KMS-11 (cell line): Measurements from ENCODE around the gene TBC1D10B.

Source experiments
- H2AFZ ChIP-seq: fragments of 200-600 bp; sonication (generic); 2 replicates; pipeline ENCODE4 v1.6.1; 2016; ENCODE audit warnings: antibody characterized with exemption, mixed run types, low read depth
- H3K27ac ChIP-seq: fragments of 200-600 bp; sonication (generic); 2 replicates; pipeline ENCODE4 v1.6.1; 2016; ENCODE audit warnings: mild to moderate bottlenecking, mixed run types
- H3K27me3 ChIP-seq: fragments of 200-600 bp; sonication (generic); 2 replicates; pipeline ENCODE4 v1.6.1; 2017; ENCODE audit warnings: mild to moderate bottlenecking, low read depth, mixed run types, moderate library complexity; ENCODE audit not compliant: insufficient read depth
- H3K36me3 ChIP-seq: fragments of 200-600 bp; sonication (generic); 2 replicates; pipeline ENCODE4 v1.6.1; 2017; ENCODE audit warnings: mild to moderate bottlenecking, mixed run types; ENCODE audit not compliant: insufficient read depth
- H3K4me1 ChIP-seq: fragments of 200-600 bp; sonication (generic); 2 replicates; pipeline ENCODE4 v1.6.1; 2016; ENCODE audit warnings: mild to moderate bottlenecking, low read depth, mixed run types; ENCODE audit not compliant: poor library complexity, severe bottlenecking
- H3K4me2 ChIP-seq: fragments of 200-600 bp; sonication (generic); 2 replicates; pipeline ENCODE4 v1.7.0; 2016; ENCODE audit warnings: mild to moderate bottlenecking, mixed run types
- H3K4me3 ChIP-seq: fragments of 200-600 bp; sonication (generic); IDR thresholded peaks from 2 replicates; pipeline ENCODE4 v1.6.1; 2017; ENCODE audit warnings: low read depth, low read length, mixed read lengths; ENCODE audit not compliant: insufficient read depth
- H3K79me2 ChIP-seq: fragments of 200-600 bp; sonication (generic); 2 replicates; pipeline ENCODE4 v1.6.1; 2016; ENCODE audit warnings: low read depth, mixed run types; ENCODE audit not compliant: insufficient read depth
- H3K9ac ChIP-seq: fragments of 200-600 bp; sonication (generic); 2 replicates; pipeline ENCODE4 v1.6.1; 2016; ENCODE audit warnings: mild to moderate bottlenecking, mixed run types
- H4K20me1 ChIP-seq: fragments of 200-600 bp; sonication (generic); 2 replicates; pipeline ENCODE4 v1.6.1; 2016; ENCODE audit warnings: mild to moderate bottlenecking, mixed run types; ENCODE audit not compliant: insufficient read depth
- CTCF ChIP-seq: fragments of 200-600 bp; sonication (generic); conservative IDR thresholded peaks from 2 replicates; pipeline ENCODE4 v1.6.1; 2017; ENCODE audit warnings: low read depth, mild to moderate bottlenecking, antibody characterized with exemption, low read length, moderate library complexity, mixed read lengths

The TBC1D10B gene

GRCh38 chr16:30365200-30365599, 5.1 kb downstream of the TBC1D10B start:
- Histone ChIP-seq H3K4me2 (no peak overlapping the region), H3K27me3 (no peaks in the 10 kb centered on the region), H3K36me3 (no peaks in the 10 kb centered on the region), H3K4me3 (no peak overlapping the region), H2AFZ (no peak overlapping the region), H3K4me1 (peaks cover 19% of the 10 kb centered on the region), H3K79me2 (peaks cover 64% of the 10 kb centered on the region), H3K9ac (no peak overlapping the region), H4K20me1 (no peaks in the 10 kb centered on the region), H3K27ac (no peak overlapping the region)
- TF ChIP-seq CTCF, result no peak

- Histone ChIP-seq H3K4me2 (no peak overlapping the region), H3K79me2 (peaks cover 29% of the 10 kb centered on the region; the same call in 1 of the 2 replicates), H3K27me3 (no peaks in the 10 kb centered on the region), H2AFZ (no peak overlapping the region), H3K4me3 (no peak overlapping the region), H3K27ac (no peak overlapping the region), H3K4me1 (peaks cover 7% of the 10 kb centered on the region), H3K9ac (no peak overlapping the region), H4K20me1 (no peaks in the 10 kb centered on the region), H3K36me3 (no peaks in the 10 kb centered on the region)
- TF ChIP-seq CTCF, result no peak
These were observed 9.1 kb downstream of the TBC1D10B start for GRCh38 chr16:30361180-30361579.

GRCh38 chr16:30359871-30360170, 10.5 kb downstream of the TBC1D10B start:
- TF ChIP-seq CTCF, result no peak
- H3K36me3 ChIP-seq, result no peaks in the 10 kb centered on the region

GRCh38 chr16:30358990-30359870, 11.1 kb downstream of the TBC1D10B start:
- H3K79me2 ChIP-seq, result peaks cover 25% of the 10 kb centered on the region
- no peak overlapping the region for H3K4me3 ChIP-seq
- H3K4me2 ChIP-seq, result no peak overlapping the region
- no peak overlapping the region for H3K9ac ChIP-seq
- H3K27me3 ChIP-seq, result no peaks in the 10 kb centered on the region
- H4K20me1 ChIP-seq, result no peaks in the 10 kb centered on the region
- H3K36me3 ChIP-seq, result no peaks in the 10 kb centered on the region
- H3K4me1 ChIP-seq, result peaks cover 12% of the 10 kb centered on the region
- no peak overlapping the region for H2AFZ ChIP-seq
- TF ChIP-seq CTCF, result no peak
- H3K27ac ChIP-seq, result no peak overlapping the region

More at GRCh38 chr16:30359871-30360170, 10.5 kb downstream of the TBC1D10B start:
- H3K79me2 ChIP-seq, result peaks cover 19% of the 10 kb centered on the region
- H2AFZ ChIP-seq, result no peak overlapping the region
- no peak overlapping the region for H3K9ac ChIP-seq
- no peak overlapping the region for H3K4me3 ChIP-seq
- no peaks in the 10 kb centered on the region for H4K20me1 ChIP-seq
- no peak overlapping the region for H3K4me2 ChIP-seq
- H3K27ac ChIP-seq, result no peak overlapping the region
- peaks cover 12% of the 10 kb centered on the region for H3K4me1 ChIP-seq
- no peaks in the 10 kb centered on the region for H3K27me3 ChIP-seq
